Dendritic cell treated with granulocyte-macrophage colony-stimulating factor and Interleukin-4, amounts not matched to agents 40 ng/mL and 50 ng/mL, for 4 days (primary cell): ENCODE results near the gene HES3.
A peak's percentile ranks its signal among the peaks of the same experiment; 100 is the strongest.

Experiments
- H3K27ac Mint-ChIP-seq: one replicate; pipeline ENCODE4 v1.8.0; 2022; ENCODE audit warnings: mild to moderate bottlenecking, mixed read lengths
- H3K27me3 Mint-ChIP-seq: one replicate; pipeline ENCODE4 v1.8.0; 2022; ENCODE audit warnings: mild to moderate bottlenecking, mixed read lengths
- H3K36me3 Mint-ChIP-seq: one replicate; pipeline ENCODE4 v1.8.0; 2022; ENCODE audit warnings: low read depth, mixed read lengths
- H3K4me1 Mint-ChIP-seq: one replicate; pipeline ENCODE4 v1.8.0; 2022; ENCODE audit warnings: low read depth, mixed read lengths
- H3K4me3 Mint-ChIP-seq: one replicate; pipeline ENCODE4 v1.8.0; 2022; ENCODE audit warnings: mild to moderate bottlenecking, moderate library complexity, mixed read lengths
- H3K9me3 Mint-ChIP-seq: one replicate; pipeline ENCODE4 v1.8.0; 2022; ENCODE audit warnings: mixed read lengths
- intact Hi-C: fragments of 100-400 bp; cut with micrococcal nuclease; formaldehyde crosslinking; loops from one replicate; pipeline ENCODE4 v1.15.0; 2022

The HES3 gene

DNA sequence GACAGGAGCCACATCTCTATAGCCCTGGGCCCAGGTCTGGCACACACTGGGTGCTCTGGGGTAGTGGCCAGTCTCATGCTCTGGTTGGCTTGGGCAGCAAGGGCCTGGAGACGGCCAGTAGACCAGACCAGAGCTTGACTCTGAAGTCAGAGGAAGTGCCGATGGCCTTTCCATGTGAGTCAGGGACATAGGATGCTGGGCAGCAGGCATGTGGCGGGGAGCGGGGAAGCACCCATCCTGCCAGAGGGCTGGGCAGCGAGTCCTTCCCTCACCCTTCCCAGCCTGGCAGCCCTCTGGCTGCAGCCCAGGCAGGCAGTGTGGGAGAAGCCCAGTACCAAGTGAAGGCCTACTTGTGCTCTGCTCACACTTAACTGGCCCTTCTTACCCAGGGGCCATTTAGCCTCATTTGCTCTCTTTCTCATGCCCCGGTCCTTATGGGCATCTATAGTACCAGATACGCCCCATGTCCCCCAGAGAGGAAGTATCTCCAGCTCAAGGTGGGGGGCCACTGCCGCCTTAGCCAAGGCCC is 13.6 kb downstream of the HES3 start:
- intact Hi-C loops = no loop called here
- no peaks in the 10 kb centered on the region for H3K36me3 Mint-ChIP-seq
- H3K27ac Mint-ChIP-seq = no peak overlapping the region

DNA sequence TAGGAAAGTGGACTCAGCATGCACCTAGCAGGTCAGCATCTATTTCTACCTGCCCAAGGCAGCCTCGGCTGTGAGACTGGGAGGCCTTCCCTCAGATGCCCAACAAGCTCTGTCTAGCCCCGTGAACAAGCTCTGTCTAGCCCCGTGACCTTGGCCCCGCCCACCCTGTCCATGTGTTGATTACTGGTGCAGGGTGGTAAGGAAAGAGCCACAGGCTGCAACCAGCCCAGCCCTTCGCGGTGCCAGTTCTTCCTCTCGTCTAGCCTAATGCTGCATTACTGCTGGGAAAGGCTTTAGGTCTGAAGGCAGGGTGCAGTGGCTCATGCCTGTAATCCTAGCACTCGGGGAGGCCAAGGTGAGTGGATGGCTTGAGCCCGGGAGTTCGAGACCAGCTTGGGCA is 14.7 kb downstream of the HES3 start:
- Mint-ChIP-seq H3K9me3 (no peaks in the 10 kb centered on the region), H3K4me1 (peaks cover 29% of the 10 kb centered on the region), H3K4me3 (no peak overlapping the region), H3K27ac (no peak overlapping the region), H3K36me3 (no peaks in the 10 kb centered on the region), H3K27me3 (peaks cover 56% of the 10 kb centered on the region)
- intact Hi-C loops = no loop called here

More for the DNA sequence above, 13.6 kb downstream of the HES3 start:
- H3K27me3 Mint-ChIP-seq = peaks cover 52% of the 10 kb centered on the region
- H3K4me3 Mint-ChIP-seq = no peak overlapping the region
- no peaks in the 10 kb centered on the region for H3K9me3 Mint-ChIP-seq
- peaks cover 28% of the 10 kb centered on the region for H3K4me1 Mint-ChIP-seq

DNA sequence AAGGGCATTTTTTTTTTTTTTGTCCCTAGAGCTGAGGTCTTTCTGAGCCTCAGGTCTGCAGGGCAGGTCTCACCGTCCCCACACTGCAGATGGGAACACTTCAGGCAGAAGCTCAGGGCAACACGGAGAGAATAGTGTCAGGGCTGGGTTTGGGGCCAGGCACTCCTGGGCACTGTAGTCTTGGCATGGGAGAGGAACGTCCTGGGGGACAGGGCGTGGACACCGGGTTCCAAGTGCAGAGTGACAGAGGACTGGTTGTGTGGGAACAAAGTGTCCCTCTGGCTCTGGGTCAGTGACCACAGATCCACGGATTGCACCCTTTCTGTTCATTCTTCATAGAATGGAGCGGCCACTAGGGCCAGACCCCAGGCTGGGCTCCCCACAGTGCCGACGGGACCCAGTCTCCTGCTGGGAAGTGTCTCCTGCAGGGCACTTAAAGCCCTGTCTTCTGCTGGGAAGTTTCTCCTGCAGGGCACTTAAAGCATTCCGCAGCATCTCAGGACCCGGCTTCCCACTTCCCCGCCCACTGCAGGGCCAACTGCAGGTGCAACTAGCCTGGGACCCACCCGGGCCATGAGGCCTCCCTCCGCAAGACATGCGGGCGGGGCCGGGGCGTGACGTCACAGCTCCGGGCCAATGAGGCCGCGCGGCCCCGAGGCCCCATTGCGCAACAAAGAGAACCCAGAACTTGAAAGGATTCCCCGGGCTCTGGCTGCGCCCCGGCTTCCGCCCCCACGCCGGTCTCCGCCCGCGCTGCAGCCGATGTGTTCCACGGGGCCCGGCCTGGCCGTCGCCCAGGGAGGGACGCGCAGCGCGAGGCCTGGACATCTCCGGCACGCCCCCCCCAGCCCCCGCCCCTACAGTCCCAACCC is 15.7 kb downstream of the HES3 start:
- H3K27me3 Mint-ChIP-seq = peaks cover 57% of the 10 kb centered on the region
- intact Hi-C loops = no loop called here
- H3K27ac Mint-ChIP-seq = no peak overlapping the region
- H3K4me1 Mint-ChIP-seq = peaks cover 32% of the 10 kb centered on the region
- H3K36me3 Mint-ChIP-seq = no peaks in the 10 kb centered on the region
- no peaks in the 10 kb centered on the region for H3K9me3 Mint-ChIP-seq
- peak overlapping the region; percentile 63 for H3K4me3 Mint-ChIP-seq

DNA sequence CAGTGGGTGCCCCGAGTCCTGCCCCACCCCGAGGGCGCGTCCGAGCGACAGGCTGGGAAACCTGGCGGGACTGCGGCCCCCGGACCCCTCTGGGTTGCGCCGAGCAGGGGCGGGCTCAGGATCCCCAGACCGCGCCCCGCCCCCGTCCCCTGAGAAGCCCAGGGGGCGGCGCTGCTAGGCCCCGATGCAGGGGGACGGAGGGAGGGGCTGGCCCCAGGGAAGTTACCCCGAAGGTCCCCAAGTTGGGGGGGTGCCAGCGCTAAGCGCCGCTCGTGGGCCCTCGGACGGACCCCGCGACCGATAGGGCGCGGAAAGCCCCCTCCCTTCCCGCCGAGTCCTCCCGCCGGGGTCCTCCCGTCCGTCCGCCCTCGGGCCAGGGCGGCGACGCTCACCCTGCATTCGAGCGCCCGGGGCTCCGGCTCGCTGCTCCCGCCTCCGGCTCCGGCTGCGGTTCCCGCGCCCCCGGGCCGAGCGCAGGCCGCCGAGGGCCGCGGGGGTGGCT is 16.5 kb downstream of the HES3 start:
- Mint-ChIP-seq H3K27ac (no peak overlapping the region), H3K4me1 (peaks cover 32% of the 10 kb centered on the region), H3K27me3 (peaks cover 57% of the 10 kb centered on the region), H3K36me3 (no peaks in the 10 kb centered on the region), H3K9me3 (no peaks in the 10 kb centered on the region), H3K4me3 (peak overlapping the region; percentile 63)
- intact Hi-C loops = no loop called here

DNA sequence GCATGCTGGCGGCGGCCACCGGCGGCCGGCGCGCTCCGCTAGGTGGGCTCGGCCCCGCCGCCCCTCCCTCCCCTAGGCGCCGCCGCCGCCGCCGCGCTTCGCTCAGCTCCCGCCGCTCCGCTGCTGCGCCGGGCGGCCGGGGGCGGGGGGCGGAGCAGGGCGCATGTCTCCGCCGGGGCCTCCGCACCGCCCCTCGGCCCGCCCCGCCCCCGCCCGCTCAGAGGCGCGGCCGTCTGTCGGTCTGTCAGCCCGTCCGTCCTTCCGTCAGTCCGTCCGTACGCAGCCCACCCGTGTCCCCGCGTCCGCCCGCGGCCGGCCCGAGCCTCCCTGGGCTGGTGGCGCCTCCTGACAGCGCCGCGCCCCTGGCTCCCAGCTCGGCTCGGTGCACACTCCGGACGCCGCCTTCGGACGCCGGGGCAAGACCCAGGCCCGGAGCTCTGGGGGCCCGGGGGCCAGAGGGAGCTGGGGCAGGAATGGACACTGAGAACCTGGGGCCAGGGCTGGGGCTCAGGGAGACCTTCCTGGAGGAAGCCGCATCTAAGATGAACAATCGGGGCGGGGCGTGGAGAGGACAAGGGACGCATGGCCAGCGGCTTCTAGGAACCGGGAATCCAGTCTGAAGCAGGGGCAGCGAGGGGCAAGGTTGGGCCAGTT is 17.1 kb downstream of the HES3 start, which contains the start of gene GPR153:
GPR153 (minus strand) TSS at position 138 of the 654 bp plus-strand sequence. CDS start 6,193 bp downstream, outside the sequence.
- H3K4me3 Mint-ChIP-seq = peak within 1 kb of the TSS; percentile 63
- no peak within 1 kb of the TSS for H3K27ac Mint-ChIP-seq
- H3K36me3 Mint-ChIP-seq = no peaks in the 10 kb centered on the region
- intact Hi-C loops = no loop called here
- peaks cover 57% of the 10 kb centered on the region for H3K27me3 Mint-ChIP-seq
- peaks cover 32% of the 10 kb centered on the region for H3K4me1 Mint-ChIP-seq
- H3K9me3 Mint-ChIP-seq = no peaks in the 10 kb centered on the region

DNA sequence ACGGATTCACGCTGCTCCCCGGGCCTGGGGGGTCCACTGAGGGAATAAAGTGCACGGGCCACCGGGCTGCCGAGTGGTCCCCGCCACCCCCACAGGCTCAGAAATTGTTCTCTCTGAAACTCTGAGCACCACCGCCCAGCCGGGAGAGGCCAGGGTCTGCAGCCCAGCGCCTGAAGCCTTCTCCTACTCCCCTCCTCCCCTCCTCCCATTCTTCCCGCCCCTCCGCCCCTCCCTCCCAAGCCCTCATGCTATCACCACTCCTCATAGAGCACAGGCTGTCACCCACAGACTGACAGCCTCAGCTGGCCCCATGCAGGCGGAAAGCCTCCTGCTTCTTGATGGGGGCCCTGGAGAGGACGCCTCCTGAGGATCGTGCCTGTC is 17.6 kb downstream of the HES3 start:
- Mint-ChIP-seq H3K4me3 (peak overlapping the region; percentile 59), H3K27me3 (peaks cover 57% of the 10 kb centered on the region), H3K27ac (no peak overlapping the region), H3K9me3 (no peaks in the 10 kb centered on the region), H3K36me3 (no peaks in the 10 kb centered on the region), H3K4me1 (peaks cover 32% of the 10 kb centered on the region)
- intact Hi-C loops = no loop called here

DNA sequence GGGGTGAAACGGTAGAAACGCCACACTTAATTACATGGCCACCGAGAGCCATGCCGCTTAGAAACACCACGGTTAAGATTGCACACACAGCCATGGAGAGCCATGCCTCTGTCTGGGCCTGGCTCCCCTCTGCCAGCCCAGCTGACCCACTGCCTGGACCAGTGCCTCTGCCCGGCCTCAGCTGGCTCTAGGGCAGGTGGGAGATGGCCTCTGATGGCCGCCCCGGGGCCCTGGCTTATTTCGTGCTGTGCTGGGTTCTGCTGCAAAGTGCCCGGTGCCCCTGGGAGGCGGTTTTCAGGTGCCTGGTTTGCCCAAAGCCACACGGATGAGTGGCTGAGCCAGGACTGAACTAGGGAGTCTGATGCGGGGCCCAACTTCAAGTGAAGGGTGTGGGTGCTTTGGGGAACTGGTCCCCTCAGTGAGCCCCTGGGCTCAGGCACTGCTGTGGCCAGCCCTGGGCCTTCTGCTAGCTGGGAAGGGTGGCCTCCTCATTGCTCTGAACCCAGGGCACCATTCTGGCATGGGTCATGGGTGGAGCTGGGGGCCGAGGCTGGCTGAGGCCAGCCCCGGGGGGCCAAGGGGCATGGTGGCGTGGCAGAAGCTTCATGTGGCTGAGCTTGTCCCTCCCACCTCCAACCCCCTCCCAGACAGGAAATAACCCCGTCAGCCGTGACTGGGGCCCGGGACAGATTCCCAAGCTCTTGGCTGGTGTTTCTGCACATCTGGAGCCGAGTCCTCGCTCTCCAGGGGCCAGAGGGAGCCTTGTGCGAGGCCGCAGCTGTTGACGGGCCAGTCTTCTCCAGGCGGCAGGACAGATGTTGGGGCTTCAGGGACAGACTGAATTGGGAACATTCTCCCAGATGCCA is 18.8 kb downstream of the HES3 start:
- Mint-ChIP-seq H3K27me3 (peaks cover 48% of the 10 kb centered on the region), H3K4me1 (peaks cover 29% of the 10 kb centered on the region), H3K36me3 (no peaks in the 10 kb centered on the region), H3K27ac (no peak overlapping the region), H3K9me3 (no peaks in the 10 kb centered on the region), H3K4me3 (no peak overlapping the region)
- intact Hi-C loops = no loop called here

DNA sequence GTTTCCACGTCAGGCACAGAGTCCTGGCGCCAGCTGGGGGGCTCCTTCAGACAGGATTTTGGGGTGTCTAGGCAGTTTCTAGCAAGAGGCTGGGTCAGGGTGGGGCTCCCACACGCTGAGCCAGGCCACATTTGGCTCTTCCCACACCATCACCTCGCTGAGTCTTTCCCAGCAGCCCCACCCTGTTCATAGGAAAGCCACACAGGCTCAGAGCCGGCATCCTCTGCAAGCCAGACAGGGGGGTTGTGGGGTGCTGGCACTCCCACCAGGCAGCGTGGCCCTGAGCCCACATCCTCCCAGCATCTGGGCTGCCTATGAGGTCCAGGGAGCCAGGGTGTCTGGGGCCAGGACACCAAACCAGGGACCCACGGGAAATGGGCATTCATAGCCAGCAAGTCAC is 19.7 kb downstream of the HES3 start:
- H3K36me3 Mint-ChIP-seq = no peaks in the 10 kb centered on the region
- H3K4me3 Mint-ChIP-seq = no peak overlapping the region
- intact Hi-C loops = no loop called here
- no peak overlapping the region for H3K27ac Mint-ChIP-seq
- peaks cover 38% of the 10 kb centered on the region for H3K27me3 Mint-ChIP-seq
- H3K9me3 Mint-ChIP-seq = no peaks in the 10 kb centered on the region
- peaks cover 24% of the 10 kb centered on the region for H3K4me1 Mint-ChIP-seq

DNA sequence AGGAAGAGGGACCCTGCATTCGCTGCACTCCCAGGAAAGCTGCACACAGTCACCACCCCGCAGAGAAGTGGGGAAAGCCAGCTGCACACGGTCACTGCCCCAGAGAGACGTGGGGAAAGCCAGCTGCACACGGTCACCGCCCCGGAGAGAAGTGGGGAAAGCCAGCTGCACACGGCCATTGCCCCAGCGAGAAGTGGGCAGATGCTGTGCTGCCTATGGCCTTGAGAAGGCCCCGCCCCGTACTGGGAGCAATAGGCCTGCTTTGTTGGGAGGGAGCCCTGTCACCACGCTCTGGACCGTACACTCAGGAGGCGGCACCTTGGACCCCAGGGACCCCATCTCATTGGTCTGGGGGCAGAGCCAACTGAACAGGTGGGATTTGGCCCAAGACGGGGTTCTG is 21.2 kb downstream of the HES3 start:
- H3K4me3 Mint-ChIP-seq = no peak overlapping the region
- no peaks in the 10 kb centered on the region for H3K36me3 Mint-ChIP-seq
- no peaks in the 10 kb centered on the region for H3K9me3 Mint-ChIP-seq
- H3K27ac Mint-ChIP-seq = no peak overlapping the region
- peaks cover 26% of the 10 kb centered on the region for H3K27me3 Mint-ChIP-seq
- intact Hi-C loops = no loop called here
- peaks cover 10% of the 10 kb centered on the region for H3K4me1 Mint-ChIP-seq

DNA sequence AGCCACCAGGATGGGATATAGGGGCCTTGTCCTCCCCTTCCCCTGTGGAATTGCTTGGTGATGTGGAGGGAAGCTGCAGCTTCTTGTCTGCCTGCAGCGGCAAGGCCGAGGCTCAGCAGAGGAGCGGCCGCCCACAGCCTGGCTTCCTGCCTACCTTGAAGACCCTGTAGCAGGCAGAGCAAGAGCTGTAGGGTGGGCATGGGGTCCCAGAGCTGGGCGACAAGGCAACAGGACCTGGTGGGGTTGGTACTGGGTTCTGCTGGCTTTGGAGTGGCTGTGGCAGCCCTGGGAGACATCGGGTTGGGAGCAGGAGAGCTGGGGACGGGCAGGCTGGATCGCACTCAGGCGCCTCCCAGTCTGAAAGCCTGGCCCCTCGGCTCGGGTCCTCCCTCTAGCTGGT is 22.7 kb downstream of the HES3 start:
- H3K4me1 Mint-ChIP-seq = peaks cover 5% of the 10 kb centered on the region
- no peak overlapping the region for H3K27ac Mint-ChIP-seq
- no peaks in the 10 kb centered on the region for H3K9me3 Mint-ChIP-seq
- H3K36me3 Mint-ChIP-seq = no peaks in the 10 kb centered on the region
- intact Hi-C loops = no loop called here
- H3K4me3 Mint-ChIP-seq = no peak overlapping the region
- H3K27me3 Mint-ChIP-seq = peaks cover 22% of the 10 kb centered on the region

DNA sequence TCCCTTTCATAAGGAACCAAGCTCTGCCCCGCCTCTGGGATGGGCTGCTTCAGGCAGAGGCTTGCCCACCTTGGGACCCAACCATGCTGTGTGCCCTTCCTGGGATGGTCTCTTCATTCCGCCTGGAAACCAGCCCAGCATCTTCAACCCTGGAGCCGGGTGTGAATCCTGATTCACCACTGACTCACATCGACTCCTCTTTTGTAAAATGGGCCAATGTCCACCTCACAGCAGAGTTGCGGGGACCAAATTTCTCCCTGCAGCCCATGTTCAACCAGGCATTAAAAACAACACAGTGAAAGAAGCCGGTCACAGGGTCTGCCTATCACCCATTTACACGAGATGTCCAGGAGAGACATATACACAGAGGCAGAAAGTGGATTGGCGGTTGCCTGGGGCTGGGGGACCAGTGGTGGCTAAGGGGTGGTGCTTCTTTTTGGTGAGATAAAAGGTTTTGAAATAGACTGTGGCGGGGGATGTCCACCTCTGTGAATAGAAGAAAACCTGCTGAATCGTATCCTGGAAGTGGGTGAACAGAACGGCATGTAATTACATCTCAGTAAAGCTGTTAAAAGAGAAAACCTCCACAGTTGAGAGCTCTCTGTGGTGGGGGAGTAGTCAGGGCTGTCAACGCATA is 23.8 kb downstream of the HES3 start:
- Mint-ChIP-seq H3K4me1 (peaks cover 4% of the 10 kb centered on the region), H3K27ac (no peak overlapping the region), H3K9me3 (no peaks in the 10 kb centered on the region), H3K4me3 (no peak overlapping the region), H3K36me3 (no peaks in the 10 kb centered on the region), H3K27me3 (peaks cover 10% of the 10 kb centered on the region)
- intact Hi-C loops = no loop called here

DNA sequence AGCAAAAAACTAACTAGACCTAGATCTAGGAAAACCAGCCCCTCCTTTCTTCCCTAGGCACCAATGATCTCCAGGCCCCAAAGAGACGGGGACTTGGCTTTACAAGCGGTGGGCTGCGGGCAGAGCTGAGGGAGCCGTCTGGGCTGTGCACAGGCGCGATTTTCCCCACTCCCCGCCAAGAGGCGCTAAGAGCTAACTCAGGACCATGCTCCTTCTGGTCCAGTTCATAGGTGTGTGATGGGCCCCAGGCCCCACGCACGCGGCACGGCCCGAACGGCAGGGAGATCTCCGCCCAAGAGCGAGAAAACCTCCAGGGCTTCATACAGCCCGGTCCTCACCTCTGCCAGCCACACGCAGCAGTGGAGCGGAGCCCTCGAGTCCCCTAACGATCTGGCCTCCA is 24.4 kb downstream of the HES3 start:
- no peak overlapping the region for H3K4me3 Mint-ChIP-seq
- H3K36me3 Mint-ChIP-seq = no peaks in the 10 kb centered on the region
- peaks cover 5% of the 10 kb centered on the region for H3K27me3 Mint-ChIP-seq
- intact Hi-C loops = no loop called here
- H3K4me1 Mint-ChIP-seq = peaks cover 4% of the 10 kb centered on the region
- no peak overlapping the region for H3K27ac Mint-ChIP-seq
- H3K9me3 Mint-ChIP-seq = no peaks in the 10 kb centered on the region

DNA sequence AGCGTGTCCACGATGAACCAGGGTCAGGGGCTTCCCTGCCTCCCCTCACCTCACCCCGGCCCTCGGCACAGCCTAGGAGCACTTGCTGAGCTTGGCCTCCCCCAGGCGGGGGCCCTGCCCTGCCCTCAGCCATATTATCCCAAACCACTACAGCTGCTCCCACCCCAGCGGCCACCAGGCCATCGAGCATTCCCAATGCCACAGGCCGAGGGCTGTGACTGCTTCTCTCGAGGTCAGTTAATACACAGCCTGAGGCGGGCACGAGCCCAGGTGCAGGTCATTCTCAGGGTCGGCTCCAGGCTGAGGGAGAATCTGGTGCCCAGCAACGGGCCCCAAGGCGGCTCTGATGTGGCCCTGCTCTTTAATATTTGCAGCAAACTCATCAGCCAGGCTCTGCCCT is 25.3 kb downstream of the HES3 start:
- Mint-ChIP-seq H3K4me3 (no peak overlapping the region), H3K27me3 (no peaks in the 10 kb centered on the region), H3K4me1 (no peaks in the 10 kb centered on the region), H3K27ac (no peak overlapping the region), H3K9me3 (no peaks in the 10 kb centered on the region), H3K36me3 (no peaks in the 10 kb centered on the region)
- intact Hi-C loops = no loop called here
